BLaER1 (cell line): Measurements from ENCODE around the gene HOXB7.

Source experiments
- H3K27ac ChIP-seq: shearing (Covaris generic); formaldehyde crosslinking; 2 replicates; pipeline ENCODE4 v1.8.1; 2022
- H3K27me3 ChIP-seq: shearing (Covaris generic); formaldehyde crosslinking; 2 replicates; pipeline ENCODE4 v1.8.1; 2022
- H3K36me3 ChIP-seq: shearing (Covaris generic); formaldehyde crosslinking; 2 replicates; pipeline ENCODE4 v1.8.1; 2022
- H3K4me1 ChIP-seq: shearing (Covaris generic); formaldehyde crosslinking; 2 replicates; pipeline ENCODE4 v1.8.1; 2022
- H3K4me2 ChIP-seq: shearing (Covaris generic); formaldehyde crosslinking; 2 replicates; pipeline ENCODE4 v1.8.1; 2022
- H3K4me3 ChIP-seq: shearing (Covaris generic); formaldehyde crosslinking; 2 replicates; pipeline ENCODE4 v1.8.1; 2022
- H3K9ac ChIP-seq: shearing (Covaris generic); formaldehyde crosslinking; 2 replicates; pipeline ENCODE4 v1.8.1; 2022
- H3K9me3 ChIP-seq: shearing (Covaris generic); formaldehyde crosslinking; 2 replicates; pipeline ENCODE4 v1.8.1; 2022
- H4K20me1 ChIP-seq: shearing (Covaris generic); formaldehyde crosslinking; 2 replicates; pipeline ENCODE4 v1.8.1; 2022
- Cebpa-rat ChIP-seq: shearing (Covaris generic); IDR thresholded peaks from 2 replicates; pipeline ENCODE4 v1.8.1; 2022

HOXB7 gene

GRCh38 chr17:48576479-48577309, 34.1 kb downstream of the HOXB7 start:
- Histone ChIP-seq H3K4me3 (no peak overlapping the region), H3K4me1 (no peaks in the 10 kb centered on the region), H3K4me2 (no peak overlapping the region), H3K27me3 (peaks cover 100% of the 10 kb centered on the region), H3K9ac (no peak overlapping the region), H3K9me3 (no peaks in the 10 kb centered on the region), H3K36me3 (no peaks in the 10 kb centered on the region), H4K20me1 (peaks cover 91% of the 10 kb centered on the region), H3K27ac (no peak overlapping the region)
- no peak for TF ChIP-seq Cebpa-rat

DNA sequence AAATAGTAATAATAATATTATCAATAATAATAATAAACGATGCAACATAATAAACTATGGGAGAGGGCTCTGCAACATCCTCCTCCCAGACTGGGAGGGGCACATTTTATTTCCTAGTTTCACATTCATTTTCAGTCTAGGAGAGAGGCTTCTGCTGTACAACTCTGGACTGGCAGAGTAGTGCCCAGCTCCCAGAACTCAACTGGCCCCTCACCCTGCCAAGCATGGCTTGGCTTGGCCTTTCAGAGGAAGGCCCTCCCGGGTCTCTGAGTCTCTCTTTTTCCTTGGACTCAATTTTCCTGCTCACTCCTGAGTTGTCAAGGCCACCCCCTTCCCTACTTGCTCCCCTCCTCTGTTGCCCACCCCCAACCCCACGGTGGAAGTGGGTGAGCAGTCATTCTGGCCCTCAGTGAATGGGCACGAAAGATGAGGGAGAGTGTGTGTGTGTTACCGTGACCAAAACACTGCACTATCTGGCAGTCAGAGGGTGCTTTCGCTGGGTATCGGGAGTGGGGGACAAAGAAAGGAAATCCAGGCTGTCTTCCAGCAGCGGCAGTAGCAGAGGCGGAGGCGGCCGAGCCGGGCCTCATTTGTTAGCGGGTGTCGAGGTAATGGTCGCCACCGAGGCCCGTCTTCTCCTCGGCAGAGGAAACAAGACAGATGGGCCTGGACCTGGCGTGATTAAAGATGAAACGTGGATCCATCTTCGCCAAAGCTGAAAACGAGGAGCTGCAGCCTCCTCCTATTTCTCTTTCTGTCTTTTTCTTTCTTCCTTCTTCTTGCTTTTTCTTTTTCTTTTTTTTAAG, 34.9 kb downstream of the HOXB7 start:
- Histone ChIP-seq H3K4me2 (no peak overlapping the region), H3K27ac (no peak overlapping the region), H4K20me1 (peaks cover 91% of the 10 kb centered on the region), H3K27me3 (peaks cover 100% of the 10 kb centered on the region), H3K9ac (no peak overlapping the region), H3K4me3 (no peak overlapping the region), H3K9me3 (no peaks in the 10 kb centered on the region), H3K4me1 (no peaks in the 10 kb centered on the region), H3K36me3 (no peaks in the 10 kb centered on the region)
- TF ChIP-seq Cebpa-rat: no peak

- H3K9ac ChIP-seq: no peak overlapping the region
- H3K36me3 ChIP-seq: no peaks in the 10 kb centered on the region
- no peak overlapping the region for H3K4me3 ChIP-seq
- no peaks in the 10 kb centered on the region for H3K9me3 ChIP-seq
- no peak overlapping the region for H3K27ac ChIP-seq
- TF ChIP-seq Cebpa-rat: no peak
- H3K27me3 ChIP-seq: peaks cover 100% of the 10 kb centered on the region
- no peaks in the 10 kb centered on the region for H3K4me1 ChIP-seq
- peaks cover 91% of the 10 kb centered on the region for H4K20me1 ChIP-seq
- H3K4me2 ChIP-seq: no peak overlapping the region
Observed at GRCh38 chr17:48575066-48575582, 35.7 kb downstream of the HOXB7 start.

DNA sequence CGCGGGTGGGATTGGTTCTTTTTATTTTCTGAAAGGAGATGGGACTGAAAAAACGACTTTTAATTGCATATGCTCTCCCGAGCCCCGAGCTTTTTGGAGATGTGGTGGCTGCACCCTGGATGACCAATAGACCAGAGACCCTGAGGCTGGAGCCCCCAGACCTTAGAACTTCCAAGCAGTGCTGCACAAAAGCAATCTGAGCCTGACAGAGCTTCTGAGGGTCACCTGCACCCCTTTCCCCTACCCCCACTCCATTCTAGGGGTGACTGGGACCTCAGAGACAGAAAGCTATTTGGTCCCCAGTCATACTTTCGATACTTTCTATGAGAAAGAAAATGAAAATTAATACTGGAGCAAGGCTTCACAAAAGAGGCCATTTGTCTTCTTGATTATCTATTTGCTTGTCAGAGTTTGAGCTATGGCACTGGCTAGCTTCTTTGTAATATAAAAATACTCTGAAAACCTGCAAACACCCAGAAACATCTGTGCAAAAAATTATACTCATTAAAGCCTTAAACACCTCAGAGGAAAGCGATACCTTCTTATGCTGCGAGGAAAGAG, 36.2 kb downstream of the HOXB7 start:
- Histone ChIP-seq H3K27me3 (peaks cover 100% of the 10 kb centered on the region), H3K4me3 (no peak overlapping the region), H3K4me2 (no peak overlapping the region), H4K20me1 (peaks cover 91% of the 10 kb centered on the region), H3K4me1 (no peaks in the 10 kb centered on the region), H3K9ac (no peak overlapping the region), H3K9me3 (no peaks in the 10 kb centered on the region), H3K27ac (no peak overlapping the region), H3K36me3 (no peaks in the 10 kb centered on the region)
- no peak for TF ChIP-seq Cebpa-rat

DNA sequence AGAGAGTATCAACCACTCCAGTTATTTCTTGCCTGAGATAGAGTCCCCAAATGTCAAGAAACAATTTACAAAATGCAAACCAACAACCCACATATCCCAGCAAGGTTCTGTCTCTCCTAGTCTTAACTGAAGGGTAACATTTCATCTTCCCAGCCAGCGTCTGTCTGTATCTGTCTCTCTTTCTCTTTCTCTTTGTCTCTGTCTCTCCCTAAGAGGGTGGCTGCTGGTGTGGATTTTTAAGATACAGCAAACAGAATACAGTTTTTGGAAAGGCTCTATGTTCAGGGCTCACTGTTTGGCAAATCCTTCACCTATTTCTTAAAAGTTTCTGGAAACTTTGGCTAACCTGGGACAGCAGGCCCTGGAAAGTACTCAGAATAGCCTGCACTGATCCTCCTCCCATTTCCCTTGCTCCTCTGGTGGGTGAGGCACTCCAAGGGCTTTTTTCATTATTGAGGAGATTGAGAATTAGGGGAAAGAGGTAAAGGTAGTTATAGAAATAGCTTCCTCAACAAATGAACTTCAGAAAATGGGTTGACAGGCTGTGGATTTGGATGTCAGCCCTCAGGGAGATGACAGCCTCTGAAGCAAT, 38.9 kb downstream of the HOXB7 start:
- no peak overlapping the region for H3K9ac ChIP-seq
- H3K4me3 ChIP-seq: no peak overlapping the region
- H3K4me2 ChIP-seq: no peak overlapping the region
- H4K20me1 ChIP-seq: peaks cover 96% of the 10 kb centered on the region
- H3K27ac ChIP-seq: no peak overlapping the region
- no peaks in the 10 kb centered on the region for H3K9me3 ChIP-seq
- no peak for TF ChIP-seq Cebpa-rat
- peaks cover 100% of the 10 kb centered on the region for H3K27me3 ChIP-seq
- H3K36me3 ChIP-seq: no peaks in the 10 kb centered on the region
- no peaks in the 10 kb centered on the region for H3K4me1 ChIP-seq

GRCh38 chr17:48571024-48571818, 39.6 kb downstream of the HOXB7 start:
- Histone ChIP-seq H3K36me3 (no peaks in the 10 kb centered on the region), H4K20me1 (peaks cover 98% of the 10 kb centered on the region), H3K4me2 (no peak overlapping the region), H3K4me1 (no peaks in the 10 kb centered on the region), H3K9ac (no peak overlapping the region), H3K27ac (no peak overlapping the region), H3K27me3 (peaks cover 100% of the 10 kb centered on the region), H3K9me3 (no peaks in the 10 kb centered on the region), H3K4me3 (no peak overlapping the region)
- no peak for TF ChIP-seq Cebpa-rat

GRCh38 chr17:48570325-48571023, 40.3 kb downstream of the HOXB7 start:
- Histone ChIP-seq H3K27me3 (peaks cover 100% of the 10 kb centered on the region), H3K4me3 (no peak overlapping the region), H3K27ac (no peak overlapping the region), H3K4me2 (no peak overlapping the region), H3K4me1 (no peaks in the 10 kb centered on the region), H3K9me3 (no peaks in the 10 kb centered on the region), H3K36me3 (no peaks in the 10 kb centered on the region), H4K20me1 (peaks cover 98% of the 10 kb centered on the region), H3K9ac (no peak overlapping the region)
- TF ChIP-seq Cebpa-rat: no peak

DNA sequence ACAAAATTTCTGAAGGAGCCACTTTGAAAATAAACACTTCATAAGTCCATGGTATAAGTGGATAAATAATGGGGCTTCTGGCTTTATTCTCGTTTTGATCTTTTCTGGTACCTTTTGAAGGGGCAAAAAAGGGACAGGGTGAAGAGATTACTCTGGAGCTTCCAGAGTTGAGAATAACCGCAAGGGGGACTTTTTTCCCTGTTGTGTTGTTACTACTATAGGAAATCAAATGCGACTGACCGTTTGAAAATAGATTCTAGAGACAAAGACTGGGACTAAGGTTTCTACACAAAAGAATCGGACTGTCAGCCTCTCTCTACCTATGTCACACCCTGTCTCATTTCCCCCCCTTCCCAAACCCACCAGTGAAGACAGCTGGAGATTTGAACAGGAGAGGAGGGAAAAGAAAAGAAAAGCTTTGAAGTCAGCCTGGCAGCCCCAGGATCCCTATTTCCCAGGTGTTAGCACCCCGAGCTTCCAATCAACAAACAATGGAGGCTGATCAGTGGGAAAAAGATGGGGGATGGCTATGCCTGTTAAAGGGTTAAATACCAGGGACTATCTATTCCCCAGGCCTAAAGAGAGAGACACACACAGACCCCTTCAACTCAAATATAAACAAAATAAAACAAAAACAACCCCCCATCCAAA, 41.0 kb downstream of the HOXB7 start:
- TF ChIP-seq Cebpa-rat: no peak
- Histone ChIP-seq H3K4me2 (no peak overlapping the region), H3K4me1 (no peaks in the 10 kb centered on the region), H4K20me1 (peaks cover 98% of the 10 kb centered on the region), H3K9ac (no peak overlapping the region), H3K36me3 (no peaks in the 10 kb centered on the region), H3K27me3 (peaks cover 100% of the 10 kb centered on the region), H3K4me3 (no peak overlapping the region), H3K27ac (no peak overlapping the region), H3K9me3 (no peaks in the 10 kb centered on the region)
